PC-3 (cell line): ENCODE data around the gene FAM187B.

ENCODE experiments used
- EZH2 ChIP-seq: fragments of 300-600 bp; sonication (generic); IDR thresholded peaks from one replicate; pipeline ENCODE4 v1.6.1; 2017; ENCODE audit warnings: antibody characterized with exemption, mild to moderate bottlenecking, low read length; ENCODE audit not compliant: unreplicated experiment
- TF ChIP-seq, protein P1 (sequence below): fragments of 300-600 bp; sonication (generic); conservative IDR thresholded peaks from 2 replicates; pipeline ENCODE4 v1.5.1; 2017; ENCODE audit warnings: antibody characterized with exemption, low read depth, mild to moderate bottlenecking, low read length

DNA sequence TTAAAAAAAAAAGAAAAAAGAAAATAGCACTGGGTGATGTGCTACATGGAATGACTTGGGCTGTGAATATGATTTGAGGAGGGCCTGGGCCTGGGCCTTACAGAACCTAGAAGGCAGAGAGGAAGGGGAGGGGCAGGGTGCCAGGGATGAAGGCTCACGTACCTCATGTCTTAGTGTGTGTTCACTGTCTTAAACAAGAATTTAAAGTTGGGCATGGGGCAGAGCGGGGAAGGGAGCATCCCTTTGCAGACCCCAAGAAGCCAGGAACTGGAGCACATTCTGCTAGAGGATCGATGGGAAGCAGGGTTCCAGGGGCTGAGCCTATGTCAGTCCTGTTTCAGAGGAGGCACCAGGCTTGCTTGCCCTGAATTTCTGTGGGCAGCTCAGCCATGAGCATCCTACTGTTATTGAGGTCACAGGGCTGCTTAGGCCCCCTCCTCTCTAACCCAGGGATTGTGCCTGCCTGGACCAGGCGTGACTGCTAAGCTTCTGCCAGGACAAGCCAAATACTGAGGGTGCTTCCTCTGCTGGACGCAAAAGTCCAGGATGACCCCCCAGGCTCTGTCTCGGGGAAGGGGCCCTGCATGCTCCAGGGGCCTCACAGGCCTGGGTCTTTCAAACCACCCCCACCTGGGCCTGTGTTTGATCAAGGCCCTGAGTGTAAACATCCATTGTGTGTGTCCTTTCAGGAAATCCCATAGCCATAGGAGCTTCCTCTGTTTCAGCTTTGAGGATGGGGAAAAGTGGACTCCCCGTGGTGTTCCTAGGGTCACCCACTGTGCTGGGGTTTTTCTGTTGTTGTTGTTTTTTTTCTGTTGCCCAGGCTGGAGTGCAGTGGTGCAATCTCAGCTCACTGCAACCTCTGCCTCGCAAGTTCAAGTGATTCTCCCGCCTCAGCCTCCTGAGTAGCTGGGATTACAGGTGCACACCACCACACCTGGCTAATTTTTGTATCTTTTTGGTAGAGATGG is 25.1 kb upstream of the FAM187B start:
- TF ChIP-seq EZH2 = no peak
- TF ChIP-seq, protein P1, sequence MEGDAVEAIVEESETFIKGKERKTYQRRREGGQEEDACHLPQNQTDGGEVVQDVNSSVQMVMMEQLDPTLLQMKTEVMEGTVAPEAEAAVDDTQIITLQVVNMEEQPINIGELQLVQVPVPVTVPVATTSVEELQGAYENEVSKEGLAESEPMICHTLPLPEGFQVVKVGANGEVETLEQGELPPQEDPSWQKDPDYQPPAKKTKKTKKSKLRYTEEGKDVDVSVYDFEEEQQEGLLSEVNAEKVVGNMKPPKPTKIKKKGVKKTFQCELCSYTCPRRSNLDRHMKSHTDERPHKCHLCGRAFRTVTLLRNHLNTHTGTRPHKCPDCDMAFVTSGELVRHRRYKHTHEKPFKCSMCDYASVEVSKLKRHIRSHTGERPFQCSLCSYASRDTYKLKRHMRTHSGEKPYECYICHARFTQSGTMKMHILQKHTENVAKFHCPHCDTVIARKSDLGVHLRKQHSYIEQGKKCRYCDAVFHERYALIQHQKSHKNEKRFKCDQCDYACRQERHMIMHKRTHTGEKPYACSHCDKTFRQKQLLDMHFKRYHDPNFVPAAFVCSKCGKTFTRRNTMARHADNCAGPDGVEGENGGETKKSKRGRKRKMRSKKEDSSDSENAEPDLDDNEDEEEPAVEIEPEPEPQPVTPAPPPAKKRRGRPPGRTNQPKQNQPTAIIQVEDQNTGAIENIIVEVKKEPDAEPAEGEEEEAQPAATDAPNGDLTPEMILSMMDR = no peak
